HepG2 (cell line): ENCODE data around the gene TNNI3. TPM values are rescaled to one million over a fixed set of nuclear protein-coding genes. Genes with fewer than 3 reads are reported as not detected.

Source experiments
- EP300 ChIP-seq, 3 experiments: sonication (generic) in 1 of 3; formaldehyde crosslinking in 1 of 3; IDR thresholded peaks; 2 replicates each; pipeline versions ENCODE4 v1.5.1 to v1.6.1; 2011 to 2020; ENCODE audit warnings: low read depth in 2 of 3, low read length in 2 of 3, borderline replicate concordance in 1 of 3, improper control_type of control experiment in 1 of 3, mild to moderate bottlenecking in 1 of 3, missing genetic modification reagents in 1 of 3, moderate library complexity in 1 of 3
- RCOR2 ChIP-seq: IDR thresholded peaks from 2 replicates; pipeline ENCODE4 v1.6.1; 2016; ENCODE audit warnings: missing biosample characterization, missing genetic modification reagents
- SALL1 ChIP-seq: sonication (generic); formaldehyde crosslinking; IDR thresholded peaks from 2 replicates; pipeline ENCODE4 v1.8.0; 2022; ENCODE audit warnings: mild to moderate bottlenecking, missing genetic modification reagents
- SPEN ChIP-seq: sonication (generic); formaldehyde crosslinking; IDR thresholded peaks from 2 replicates; pipeline ENCODE4 v1.5.1; 2020; ENCODE audit warnings: low read depth, mild to moderate bottlenecking, missing genetic modification reagents
- ZBTB20 ChIP-seq: sonication (generic); formaldehyde crosslinking; IDR thresholded peaks from 2 replicates; pipeline ENCODE4 v1.8.1; 2023; ENCODE audit warnings: missing genetic modification reagents, low read depth, mild to moderate bottlenecking, borderline replicate concordance
- ZBTB8A ChIP-seq: sonication (generic); formaldehyde crosslinking; IDR thresholded peaks from 2 replicates; pipeline ENCODE4 v1.4.0; 2020; ENCODE audit warnings: mild to moderate bottlenecking, low read depth, missing genetic modification reagents, borderline replicate concordance
- ZNF10 ChIP-seq: sonication (generic); formaldehyde crosslinking; IDR thresholded peaks from 2 replicates; pipeline ENCODE4 v1.4.0; 2020; ENCODE audit warnings: mild to moderate bottlenecking, low read depth, missing genetic modification reagents, borderline replicate concordance
- ZNF224 ChIP-seq: sonication (generic); formaldehyde crosslinking; IDR thresholded peaks from 2 replicates; pipeline ENCODE4 v1.5.0; 2020; ENCODE audit warnings: mild to moderate bottlenecking, missing genetic modification reagents
- ZNF30 ChIP-seq: sonication (generic); formaldehyde crosslinking; IDR thresholded peaks from 2 replicates; pipeline ENCODE4 v1.5.0; 2020; ENCODE audit warnings: mild to moderate bottlenecking, missing genetic modification reagents
- ZNF367 ChIP-seq: sonication (generic); formaldehyde crosslinking; IDR thresholded peaks from 2 replicates; pipeline ENCODE4 v1.4.0; 2020; ENCODE audit warnings: missing genetic modification reagents, borderline replicate concordance
- polyA plus RNA-seq, 8 experiments: library from polyadenylated mRNA; depleted of rRNA in 3 of 8; stranded (reverse) in 7 of 8; unstranded in 1 of 8; fragments of >200 nt; fragmentation: Illumina TruSeq in 4 of 8; extraction: Trizol in 4 of 8; gene quantifications; 2 replicates each; pipeline versions ENCODE4 v1.2.1 to v1.2.3, GENCODE V29; 2011 to 2016; ENCODE audit warnings: low read depth in 4 of 8, missing spikeins in 1 of 8, mixed read lengths in 1 of 8; ENCODE audit not compliant: insufficient read depth in 1 of 8
- total RNA-seq, 5 experiments: library from RNA; depleted of rRNA; stranded (reverse); fragments of >200 nt; fragmentation: Illumina TruSeq; extraction: Trizol; gene quantifications; 2 replicates each; pipeline ENCODE4 v1.2.3, GENCODE V29; 2016; ENCODE audit warnings: low read depth in 1 of 5
- TF ChIP-seq, protein P1 (sequence below): sonication (generic); formaldehyde crosslinking; IDR thresholded peaks from 2 replicates; pipeline ENCODE4 v1.4.0; 2020; ENCODE audit warnings: mild to moderate bottlenecking, missing genetic modification reagents
- TF ChIP-seq, protein P2 (sequence below): fragments of 450-650 bp; IDR thresholded peaks from 2 replicates; pipeline ENCODE4 v1.6.1; 2017; ENCODE audit warnings: mild to moderate bottlenecking
- TF ChIP-seq, protein P3 (sequence below): sonication (generic); formaldehyde crosslinking; IDR thresholded peaks from 2 replicates; pipeline ENCODE4 v1.4.0; 2020; ENCODE audit warnings: mild to moderate bottlenecking, low read depth, missing genetic modification reagents

TNNI3 gene
- total and polyA plus RNA-seq, 2 of the 13 experiments (the other 11 are each of a cell fraction or from before 2014, with no cell fraction given) = 3.5 to 3.7 TPM

DNA sequence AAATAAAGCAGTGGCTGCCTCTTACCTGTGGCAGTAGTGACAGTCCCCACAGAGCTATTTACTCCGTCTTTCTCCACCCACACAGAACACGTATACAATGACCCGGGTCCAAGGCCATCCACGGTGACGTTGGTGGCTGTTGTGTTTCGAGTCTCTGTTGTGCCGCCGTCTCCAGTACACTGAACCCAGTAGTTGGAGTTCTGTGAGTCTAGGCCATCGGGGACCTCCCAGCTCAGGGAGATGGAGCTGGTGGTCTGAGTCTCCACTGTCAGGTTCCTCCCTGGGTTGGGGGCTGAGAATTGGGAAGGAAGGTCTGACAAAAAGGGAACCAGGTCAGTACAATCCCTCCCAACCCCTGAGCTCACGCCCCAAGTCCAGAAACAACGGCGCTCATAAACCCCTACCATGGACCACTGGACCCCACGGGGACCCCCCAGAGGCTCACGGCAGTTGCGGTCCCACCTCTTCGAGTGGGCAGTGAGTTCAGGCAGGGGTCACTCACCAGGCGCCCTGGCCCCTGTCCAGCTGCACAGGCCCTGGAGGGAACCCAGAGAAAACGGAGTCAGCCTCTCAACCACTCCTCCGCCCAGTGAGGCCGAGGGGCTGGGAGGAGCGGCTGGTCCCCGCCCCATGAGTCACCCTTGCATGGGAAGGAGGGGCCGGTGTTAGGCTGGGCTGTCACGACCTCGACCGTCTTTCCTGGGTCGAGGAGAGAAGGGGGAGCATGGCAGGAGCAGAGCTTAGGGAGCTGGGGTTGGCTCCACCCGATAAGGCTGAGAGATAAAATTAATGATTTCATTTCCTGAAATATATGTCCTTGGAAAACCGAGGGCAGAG, 49.4 kb upstream of the TNNI3 start (continued):
- TF ChIP-seq, protein P1, sequence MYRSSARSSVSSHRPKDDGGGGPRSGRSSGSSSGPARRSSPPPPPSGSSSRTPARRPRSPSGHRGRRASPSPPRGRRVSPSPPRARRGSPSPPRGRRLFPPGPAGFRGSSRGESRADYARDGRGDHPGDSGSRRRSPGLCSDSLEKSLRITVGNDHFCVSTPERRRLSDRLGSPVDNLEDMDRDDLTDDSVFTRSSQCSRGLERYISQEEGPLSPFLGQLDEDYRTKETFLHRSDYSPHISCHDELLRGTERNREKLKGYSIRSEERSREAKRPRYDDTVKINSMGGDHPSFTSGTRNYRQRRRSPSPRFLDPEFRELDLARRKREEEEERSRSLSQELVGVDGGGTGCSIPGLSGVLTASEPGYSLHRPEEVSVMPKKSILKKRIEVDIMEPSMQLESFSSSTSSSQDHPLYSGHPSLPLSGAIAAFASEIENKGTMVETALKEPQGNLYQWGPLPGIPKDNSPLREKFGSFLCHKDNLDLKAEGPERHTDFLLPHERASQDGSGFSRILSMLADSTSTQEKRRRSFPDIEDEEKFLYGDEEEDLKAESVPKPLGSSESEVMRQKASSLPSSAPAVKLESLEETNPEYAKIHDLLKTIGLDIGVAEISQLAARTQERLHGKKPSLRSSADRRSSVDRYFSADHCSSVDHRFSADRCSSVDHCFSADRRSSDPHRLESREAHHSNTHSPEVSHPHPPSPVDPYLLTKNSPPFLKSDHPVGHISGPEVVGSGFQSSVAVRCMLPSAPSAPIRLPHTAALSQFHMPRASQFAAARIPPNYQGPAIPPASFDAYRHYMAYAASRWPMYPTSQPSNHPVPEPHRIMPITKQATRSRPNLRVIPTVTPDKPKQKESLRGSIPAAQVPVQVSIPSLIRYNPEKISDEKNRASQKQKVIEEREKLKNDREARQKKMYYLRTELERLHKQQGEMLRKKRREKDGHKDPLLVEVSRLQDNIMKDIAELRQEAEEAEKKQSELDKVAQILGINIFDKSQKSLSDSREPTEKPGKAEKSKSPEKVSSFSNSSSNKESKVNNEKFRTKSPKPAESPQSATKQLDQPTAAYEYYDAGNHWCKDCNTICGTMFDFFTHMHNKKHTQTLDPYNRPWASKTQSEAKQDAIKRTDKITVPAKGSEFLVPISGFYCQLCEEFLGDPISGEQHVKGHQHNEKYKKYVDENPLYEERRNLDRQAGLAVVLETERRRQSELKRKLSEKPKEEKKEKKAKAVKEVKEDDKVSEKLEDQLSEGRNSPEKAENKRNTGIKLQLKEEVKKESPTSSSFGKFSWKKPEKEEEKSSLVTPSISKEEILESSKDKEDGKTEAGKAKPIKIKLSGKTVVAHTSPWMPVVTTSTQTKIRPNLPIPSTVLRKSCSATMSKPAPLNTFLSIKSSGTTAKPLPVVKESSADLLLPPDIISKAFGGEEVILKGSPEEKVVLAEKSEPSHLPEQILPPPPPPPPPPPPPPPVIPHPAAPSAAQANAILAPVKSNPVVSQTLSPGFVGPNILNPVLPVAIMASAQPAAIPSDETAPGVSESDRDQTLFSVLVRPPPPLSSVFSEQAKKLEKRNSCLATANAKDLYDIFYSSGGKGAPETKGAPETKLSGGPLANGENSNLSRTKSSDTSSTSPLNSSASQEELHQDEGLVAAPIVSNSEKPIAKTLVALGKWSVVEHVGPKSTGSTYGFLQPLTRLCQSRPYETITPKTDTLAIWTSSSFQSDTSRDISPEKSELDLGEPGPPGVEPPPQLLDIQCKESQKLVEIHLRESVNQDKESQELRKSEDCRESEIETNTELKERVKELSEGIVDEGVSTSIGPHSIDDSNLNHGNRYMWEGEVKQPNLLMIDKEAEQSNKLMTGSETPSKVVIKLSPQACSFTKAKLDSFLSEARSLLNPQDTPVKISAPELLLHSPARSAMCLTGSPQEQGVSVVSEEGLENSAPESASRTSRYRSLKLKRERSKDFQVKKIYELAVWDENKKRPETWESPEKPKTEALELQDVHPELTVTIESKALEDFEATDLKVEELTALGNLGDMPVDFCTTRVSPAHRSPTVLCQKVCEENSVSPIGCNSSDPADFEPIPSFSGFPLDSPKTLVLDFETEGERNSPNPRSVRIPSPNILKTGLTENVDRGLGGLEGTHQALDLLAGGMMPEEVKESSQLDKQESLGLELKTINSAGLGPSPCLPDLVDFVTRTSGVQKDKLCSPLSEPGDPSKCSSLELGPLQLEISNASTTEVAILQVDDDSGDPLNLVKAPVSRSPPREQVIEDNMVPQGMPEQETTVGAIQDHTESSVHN (CRISPR knock-in tag) = no peak
- no peak for TF ChIP-seq ZNF10 (CRISPR knock-in tag)
- peak; percentile 11; the same call in 1 of the 2 replicates for TF ChIP-seq ZBTB20 (CRISPR knock-in tag)
- no peak; the same call in none of the 2 replicates for TF ChIP-seq SALL1 (CRISPR knock-in tag)
- TF ChIP-seq ZBTB8A = no peak
- TF ChIP-seq ZNF30 (CRISPR knock-in tag) = no peak
- TF ChIP-seq, protein P2, sequence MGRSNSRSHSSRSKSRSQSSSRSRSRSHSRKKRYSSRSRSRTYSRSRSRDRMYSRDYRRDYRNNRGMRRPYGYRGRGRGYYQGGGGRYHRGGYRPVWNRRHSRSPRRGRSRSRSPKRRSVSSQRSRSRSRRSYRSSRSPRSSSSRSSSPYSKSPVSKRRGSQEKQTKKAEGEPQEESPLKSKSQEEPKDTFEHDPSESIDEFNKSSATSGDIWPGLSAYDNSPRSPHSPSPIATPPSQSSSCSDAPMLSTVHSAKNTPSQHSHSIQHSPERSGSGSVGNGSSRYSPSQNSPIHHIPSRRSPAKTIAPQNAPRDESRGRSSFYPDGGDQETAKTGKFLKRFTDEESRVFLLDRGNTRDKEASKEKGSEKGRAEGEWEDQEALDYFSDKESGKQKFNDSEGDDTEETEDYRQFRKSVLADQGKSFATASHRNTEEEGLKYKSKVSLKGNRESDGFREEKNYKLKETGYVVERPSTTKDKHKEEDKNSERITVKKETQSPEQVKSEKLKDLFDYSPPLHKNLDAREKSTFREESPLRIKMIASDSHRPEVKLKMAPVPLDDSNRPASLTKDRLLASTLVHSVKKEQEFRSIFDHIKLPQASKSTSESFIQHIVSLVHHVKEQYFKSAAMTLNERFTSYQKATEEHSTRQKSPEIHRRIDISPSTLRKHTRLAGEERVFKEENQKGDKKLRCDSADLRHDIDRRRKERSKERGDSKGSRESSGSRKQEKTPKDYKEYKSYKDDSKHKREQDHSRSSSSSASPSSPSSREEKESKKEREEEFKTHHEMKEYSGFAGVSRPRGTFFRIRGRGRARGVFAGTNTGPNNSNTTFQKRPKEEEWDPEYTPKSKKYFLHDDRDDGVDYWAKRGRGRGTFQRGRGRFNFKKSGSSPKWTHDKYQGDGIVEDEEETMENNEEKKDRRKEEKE = no peak
- TF ChIP-seq, protein P3, sequence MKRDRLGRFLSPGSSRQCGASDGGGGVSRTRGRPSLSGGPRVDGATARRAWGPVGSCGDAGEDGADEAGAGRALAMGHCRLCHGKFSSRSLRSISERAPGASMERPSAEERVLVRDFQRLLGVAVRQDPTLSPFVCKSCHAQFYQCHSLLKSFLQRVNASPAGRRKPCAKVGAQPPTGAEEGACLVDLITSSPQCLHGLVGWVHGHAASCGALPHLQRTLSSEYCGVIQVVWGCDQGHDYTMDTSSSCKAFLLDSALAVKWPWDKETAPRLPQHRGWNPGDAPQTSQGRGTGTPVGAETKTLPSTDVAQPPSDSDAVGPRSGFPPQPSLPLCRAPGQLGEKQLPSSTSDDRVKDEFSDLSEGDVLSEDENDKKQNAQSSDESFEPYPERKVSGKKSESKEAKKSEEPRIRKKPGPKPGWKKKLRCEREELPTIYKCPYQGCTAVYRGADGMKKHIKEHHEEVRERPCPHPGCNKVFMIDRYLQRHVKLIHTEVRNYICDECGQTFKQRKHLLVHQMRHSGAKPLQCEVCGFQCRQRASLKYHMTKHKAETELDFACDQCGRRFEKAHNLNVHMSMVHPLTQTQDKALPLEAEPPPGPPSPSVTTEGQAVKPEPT (CRISPR knock-in tag) = no peak
- peak; percentile 52; the same call in 1 of the 2 replicates for TF ChIP-seq SPEN
- TF ChIP-seq ZNF367 = no peak
- peak in 1 of 2 experiments; percentile 61; a peak in 2 of 4 replicates for TF ChIP-seq EP300 (IDR thresholded peaks at IDR 0.05; ENCODE audit: low read depth in 2 of 2, low read length in 2 of 2)
- TF ChIP-seq EP300 (CRISPR knock-in tag; IDR thresholded peaks at IDR 0.05; ENCODE audit: borderline replicate concordance) = peak; percentile 53
- no peak; the same call in 1 of the 2 replicates for TF ChIP-seq RCOR2 (CRISPR knock-in tag)
- TF ChIP-seq ZNF224 (CRISPR knock-in tag) = no peak
